ENCODE results near the gene B4GALNT4.
A peak's percentile ranks its signal among the peaks of the same experiment; 100 is the strongest.
"Not testable (repeated sequence)": the region's sequence is repeated elsewhere in the genome, so short reads cannot be mapped to it uniquely, and the experiment has no call there.

The B4GALNT4 gene

DNA sequence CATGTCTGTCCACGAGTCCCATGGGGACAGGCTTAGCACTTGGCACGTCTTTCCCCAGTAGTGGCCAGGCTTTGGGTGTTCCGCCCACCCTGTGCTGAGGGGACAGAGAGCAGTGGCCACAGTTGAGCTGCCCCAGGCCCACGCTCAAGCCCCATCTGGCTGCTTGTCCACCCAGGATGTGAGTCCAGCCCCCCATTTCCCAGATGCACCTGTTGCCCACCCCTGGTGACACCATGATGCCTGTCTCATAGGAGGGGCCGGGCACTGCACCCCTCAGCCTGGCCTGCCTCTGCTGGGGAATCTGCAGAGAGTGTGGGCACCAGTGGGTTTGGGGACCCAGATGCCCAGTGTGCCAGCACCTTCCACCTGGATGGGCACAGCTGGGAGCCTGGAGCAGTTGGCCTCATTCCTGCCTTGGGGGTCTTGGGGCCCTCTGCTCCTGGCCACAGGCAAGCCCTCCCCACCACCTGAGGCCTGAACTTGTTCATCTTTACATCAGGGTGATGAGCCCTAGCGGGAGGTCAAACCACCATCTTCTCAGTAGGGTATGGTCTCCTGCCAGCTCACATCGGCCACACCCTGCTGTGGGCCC, 39.8 kb downstream of the B4GALNT4 start:
- no peak for DNase-seq

DNA sequence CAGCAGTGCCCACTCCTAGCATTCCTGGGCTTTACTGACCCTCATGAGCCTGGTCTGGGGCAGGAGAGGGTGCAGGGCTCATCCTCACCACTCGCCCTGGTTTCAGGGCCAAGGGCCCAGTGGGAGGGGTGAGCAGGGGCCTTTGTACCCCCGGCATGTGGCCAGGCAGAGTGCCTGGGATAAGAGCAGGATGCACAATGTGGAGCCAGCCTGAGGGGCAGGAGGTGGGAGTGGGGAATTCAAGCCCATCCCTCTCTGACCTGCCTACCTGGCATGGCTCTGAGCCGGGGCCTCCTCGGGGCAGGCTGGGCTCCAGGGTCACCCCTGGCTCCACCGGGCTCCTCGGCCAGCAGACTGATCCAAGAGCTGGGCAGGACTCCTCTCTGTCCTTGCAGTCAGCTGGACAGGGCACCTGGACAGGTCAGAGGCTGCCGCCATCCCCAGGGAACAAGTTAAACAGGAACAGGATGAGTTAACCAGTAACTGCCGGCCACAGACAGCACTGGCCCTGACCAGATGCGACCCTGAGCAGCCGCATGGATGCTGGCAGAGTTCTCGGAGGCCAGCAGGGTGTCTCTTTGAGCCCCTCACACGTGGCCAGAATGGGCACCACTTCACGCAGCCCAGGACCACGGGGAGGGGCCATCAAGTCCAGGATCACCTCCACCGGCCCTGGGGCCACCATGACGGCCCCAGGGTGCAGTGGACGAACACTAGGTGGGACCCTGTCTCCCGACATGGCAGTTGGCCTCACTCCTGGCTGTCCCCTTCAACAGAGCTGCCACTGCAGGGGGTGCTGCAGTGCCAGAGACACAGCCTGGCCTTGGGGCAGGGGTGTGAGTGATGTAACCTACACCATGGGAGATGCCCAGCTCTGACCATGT, 40.5 kb downstream of the B4GALNT4 start:
- DNase-seq = no peak

DNA sequence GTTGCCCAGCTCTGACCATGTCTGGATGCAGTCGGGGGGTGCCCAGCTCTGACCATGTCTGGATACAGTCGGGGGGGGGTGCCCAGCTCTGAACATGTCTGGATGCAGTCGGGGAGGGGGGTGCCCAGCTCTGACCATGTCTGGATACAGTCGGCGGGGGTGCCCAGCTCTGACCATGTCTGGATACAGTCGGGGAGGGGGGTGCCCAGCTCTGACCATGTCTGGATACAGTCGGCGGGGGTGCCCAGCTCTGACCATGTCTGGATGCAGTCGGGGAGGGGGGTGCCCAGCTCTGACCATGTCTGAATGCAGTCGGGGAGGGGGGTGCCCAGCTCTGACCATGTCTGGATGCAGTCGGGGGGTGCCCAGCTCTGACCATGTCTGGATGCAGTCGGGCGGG, 41.4 kb downstream of the B4GALNT4 start:
- DNase-seq = not testable (repeated sequence)

GRCh38 chr11:411520-411919, 42.2 kb downstream of the B4GALNT4 start:
- not testable (repeated sequence) for DNase-seq

- no peak for DNase-seq
Measured at GRCh38 chr11:412641-413119, 43.4 kb downstream of the B4GALNT4 start.

DNA sequence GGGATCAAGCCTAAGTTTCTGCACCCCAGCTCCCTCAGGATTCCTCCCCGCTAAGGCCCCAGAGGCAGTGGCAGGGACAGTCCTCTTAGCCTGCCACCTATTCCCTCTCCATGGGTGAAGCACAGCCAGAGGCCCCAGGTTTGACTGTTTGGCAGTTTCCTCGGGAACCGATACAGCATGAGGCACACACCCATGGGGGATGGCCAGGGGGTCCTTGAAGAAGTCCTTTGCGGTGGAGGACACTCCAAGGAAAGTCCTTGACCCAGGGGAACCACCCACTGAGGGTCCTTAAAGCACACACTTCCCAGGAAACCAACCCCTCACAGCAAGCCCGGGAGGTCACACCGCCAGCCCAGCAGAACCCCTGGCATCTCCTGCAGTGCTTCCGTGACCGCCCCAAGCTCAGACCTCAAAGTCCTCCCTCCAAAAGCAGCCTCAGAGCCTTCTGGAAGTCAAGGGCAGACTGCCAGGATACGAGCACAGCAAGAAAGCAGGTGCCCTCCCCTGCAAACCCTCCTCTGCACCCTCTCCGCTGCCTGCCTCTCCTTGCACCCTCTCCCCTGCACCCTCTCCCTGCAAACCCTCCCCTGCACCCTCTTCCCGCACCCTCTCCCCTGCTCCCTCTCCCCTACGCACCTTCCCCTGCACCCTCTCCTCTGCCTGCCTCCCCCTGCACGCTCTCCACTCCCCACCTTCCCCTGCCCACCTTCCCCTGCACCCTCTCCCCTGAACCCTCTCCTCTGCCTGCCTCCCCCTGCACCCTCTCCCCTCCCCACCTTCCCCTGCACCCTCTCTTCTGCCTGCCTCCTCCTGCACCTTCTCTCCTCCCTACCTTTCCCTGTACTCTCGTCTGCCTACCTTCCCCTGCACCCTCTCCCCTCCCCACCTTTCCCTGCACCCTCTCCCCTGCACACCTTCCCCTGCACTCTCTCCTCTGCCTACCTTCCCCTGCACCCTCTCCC, 44.1 kb downstream of the B4GALNT4 start:
- DNase-seq = no peak

DNA sequence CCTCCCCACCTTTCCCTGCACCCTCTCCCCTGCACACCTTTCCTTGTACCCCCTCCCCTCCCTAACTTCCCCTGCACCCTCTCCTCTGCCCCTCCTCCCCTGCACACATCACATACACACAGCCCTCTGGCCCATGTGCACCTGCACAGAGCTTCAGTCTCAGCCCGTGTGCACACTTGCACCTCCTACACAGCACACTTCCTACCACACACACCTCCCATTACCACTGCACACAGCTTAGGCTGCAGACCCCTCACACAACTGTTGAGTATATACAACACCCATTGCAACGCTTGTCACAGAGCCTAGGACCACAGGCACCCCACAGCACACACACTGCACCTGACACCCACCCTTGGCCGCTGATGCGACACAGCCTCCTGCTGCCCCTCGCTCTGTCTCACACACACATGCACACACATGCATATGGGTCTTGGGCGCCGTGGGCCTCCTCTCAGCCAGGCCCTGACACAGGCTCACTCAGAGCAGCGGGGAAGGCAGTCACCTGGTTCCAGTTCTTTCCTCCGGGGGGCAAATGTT, 45.1 kb downstream of the B4GALNT4 start:
- DNase-seq = no peak

DNA sequence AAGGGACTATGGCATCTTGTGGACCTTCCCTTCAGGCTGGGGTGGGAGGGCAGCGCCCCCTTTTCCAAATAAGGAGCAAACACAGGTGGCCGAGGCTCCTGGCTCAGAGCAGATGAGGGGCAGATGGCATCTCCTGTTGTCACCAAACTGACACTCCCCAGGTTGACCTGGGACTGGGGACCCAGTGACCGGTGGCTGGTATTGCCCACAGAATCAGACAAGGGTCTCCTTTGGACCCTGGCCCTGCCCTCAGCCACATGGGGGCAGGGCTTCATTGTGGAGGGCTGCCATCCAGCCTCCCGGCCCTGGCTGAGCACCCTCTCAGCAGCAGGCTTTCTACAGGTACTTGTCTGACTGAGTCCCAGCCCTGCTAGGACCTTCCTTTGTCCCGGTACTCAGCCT, 46.3 kb downstream of the B4GALNT4 start:
- DNase-seq = no peak

- DNase-seq = no peak
Measured at GRCh38 chr11:416051-416756, 46.9 kb downstream of the B4GALNT4 start.

DNA sequence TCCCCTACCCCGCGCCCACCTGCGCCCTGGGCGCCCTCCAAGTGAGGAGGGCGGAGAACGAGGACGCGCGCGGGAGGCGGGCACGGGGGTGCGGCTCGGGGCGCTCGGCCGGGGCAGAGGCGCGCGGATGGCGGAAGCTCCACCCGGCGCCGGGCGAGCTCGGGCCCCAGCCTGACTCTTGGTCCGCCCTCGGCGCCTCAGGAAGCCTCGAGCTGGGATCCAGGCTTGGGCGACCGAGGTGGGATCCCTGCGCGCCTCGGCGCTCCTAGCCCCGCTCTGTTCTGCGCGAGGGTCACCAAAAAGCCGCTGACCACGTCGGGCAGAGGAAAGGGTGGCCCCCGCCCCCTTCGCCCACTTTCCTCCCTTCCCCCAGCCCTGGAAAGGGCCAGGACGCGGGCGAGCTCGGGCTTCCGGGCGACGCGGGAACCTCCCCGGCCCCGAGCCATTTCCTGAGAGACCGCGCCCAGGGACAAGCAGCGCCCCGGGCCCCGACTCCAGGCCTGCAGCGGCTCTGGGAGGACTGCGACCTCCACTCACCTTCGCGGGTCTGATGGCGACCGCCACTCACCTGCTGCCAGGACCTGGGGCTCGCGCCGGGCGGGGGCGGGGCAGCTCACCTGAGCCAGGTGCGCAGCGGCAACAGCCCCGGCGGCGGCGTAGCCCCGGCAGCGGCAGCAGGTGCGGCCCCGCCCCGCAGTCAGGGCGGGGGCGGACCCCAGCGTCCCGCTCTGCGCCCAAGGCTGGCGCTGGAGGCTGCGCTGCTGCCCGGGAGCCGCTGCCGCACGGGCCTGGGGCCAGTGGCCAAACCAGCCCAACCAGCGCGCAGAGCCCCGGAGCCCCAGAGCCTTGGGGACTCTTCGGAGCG, 47.7 kb downstream of the B4GALNT4 start:
- peak in 1 of 4 experiments; percentile 36 for DNase-seq

DNA sequence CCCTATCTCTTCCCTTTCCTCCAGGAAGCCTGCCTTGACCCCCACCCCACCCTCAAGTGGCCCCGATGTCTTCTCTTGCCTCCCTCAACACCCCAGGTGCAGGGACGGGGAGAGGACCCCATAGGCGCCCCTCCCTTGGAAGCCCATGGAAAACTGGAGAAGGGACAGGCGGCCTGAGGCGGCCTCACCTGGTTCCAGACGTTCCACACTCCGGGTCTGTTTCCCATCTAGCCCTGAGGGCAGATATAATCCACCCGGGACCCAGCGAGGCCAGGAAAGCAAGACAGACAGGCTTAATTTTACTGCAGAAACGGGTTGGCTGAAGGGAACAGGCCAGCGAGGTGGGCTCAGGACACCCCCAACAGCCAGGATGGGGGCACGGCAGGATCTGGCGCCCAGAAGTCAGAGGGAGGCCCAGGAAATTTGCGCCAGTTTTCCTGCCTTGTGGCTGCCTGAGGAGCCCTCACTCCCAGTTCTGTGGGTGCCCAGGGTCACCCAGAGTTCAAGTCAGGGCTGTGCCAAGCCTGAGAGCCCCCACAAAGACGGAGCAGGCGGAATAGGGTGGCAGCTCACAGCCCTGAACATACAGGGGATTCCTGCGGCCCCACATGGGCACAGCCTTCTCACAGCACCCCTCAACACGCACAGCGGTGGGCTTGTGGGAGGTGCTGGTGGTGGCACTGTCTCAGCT, 48.5 kb downstream of the B4GALNT4 start:
- DNase-seq = no peak

DNA sequence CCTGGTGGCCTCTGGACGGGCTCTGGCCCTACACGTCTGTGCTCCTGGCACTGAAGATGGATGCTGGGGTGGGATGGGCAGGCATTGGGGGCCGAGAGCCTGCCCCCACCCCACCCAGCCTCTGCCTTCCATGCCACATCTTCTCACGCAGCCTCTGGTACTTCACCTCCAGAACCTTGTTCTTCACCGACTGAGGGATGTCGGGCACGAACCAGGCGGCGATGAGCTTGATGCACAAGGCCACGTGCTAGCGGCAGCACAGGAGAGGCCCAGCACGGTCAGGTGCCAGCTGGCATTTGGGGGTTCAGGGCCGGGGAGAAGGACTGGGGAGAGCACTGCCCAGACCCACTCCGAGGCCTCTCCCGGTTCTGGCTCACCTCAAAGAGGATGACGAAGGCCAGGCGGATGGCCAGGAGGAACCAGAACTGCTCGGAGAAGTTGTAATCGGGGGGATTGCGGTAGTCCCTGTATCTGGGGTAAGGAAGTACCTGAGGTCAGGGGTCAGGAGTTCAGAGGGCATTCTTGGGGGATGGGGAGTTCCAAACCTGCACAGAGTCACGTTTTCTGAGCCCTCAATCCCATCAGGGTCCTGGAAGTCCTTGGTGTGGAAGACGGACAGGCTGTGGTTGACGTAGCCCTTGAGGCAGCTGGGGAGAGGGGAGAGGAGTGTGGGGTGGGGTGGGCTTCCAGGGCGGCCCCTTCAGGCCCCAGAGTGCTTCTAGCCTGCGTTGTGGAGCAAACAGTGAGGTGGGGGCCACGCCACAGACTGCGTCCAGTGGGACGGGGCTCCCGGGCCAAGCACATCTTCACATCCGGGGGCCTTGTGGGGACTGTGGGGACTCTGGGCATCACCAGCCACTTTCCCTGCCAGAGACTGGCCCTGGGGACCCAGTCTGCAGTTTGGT, 49.3 kb downstream of the B4GALNT4 start:
- DNase-seq = no peak

DNA sequence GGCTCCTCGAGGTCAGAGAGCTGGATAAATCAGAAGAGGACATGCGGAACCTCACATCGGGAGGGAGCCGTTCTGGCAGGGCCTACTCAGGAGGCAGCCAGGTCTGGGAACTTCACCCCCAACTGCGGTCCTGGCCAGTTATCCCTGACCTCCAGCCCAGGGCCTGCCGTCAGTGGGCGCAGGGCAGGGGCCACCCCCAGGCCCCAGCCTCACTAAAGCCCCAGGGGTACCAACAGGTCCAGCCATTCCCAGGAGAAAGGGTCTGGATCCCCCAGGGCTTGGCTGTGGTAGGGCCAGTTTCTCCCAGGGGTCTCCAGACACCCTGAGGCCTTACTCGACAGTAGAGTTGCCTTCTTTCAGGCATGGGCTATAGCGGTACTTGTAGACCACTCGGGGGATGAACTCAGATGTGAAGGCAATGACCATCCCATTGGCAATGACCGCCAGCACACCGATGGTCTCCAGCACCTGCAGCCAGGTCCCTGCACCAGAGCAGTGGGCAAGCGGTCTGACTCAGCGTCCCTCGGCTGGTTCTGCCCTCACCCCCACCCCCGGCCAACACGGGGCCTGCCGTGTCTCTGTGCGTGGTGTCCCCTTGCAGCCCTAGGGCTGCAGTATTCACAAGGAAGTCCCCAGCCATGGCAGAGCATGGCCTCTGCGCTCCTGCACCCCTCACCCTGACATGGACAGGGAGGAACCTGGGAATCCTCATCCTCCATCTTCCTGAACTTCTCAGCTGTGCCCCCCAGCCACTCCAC, 50.1 kb downstream of the B4GALNT4 start:
- DNase-seq = no peak

GRCh38 chr11:420054-420910, 51.0 kb downstream of the B4GALNT4 start:
- no peak for DNase-seq

DNA sequence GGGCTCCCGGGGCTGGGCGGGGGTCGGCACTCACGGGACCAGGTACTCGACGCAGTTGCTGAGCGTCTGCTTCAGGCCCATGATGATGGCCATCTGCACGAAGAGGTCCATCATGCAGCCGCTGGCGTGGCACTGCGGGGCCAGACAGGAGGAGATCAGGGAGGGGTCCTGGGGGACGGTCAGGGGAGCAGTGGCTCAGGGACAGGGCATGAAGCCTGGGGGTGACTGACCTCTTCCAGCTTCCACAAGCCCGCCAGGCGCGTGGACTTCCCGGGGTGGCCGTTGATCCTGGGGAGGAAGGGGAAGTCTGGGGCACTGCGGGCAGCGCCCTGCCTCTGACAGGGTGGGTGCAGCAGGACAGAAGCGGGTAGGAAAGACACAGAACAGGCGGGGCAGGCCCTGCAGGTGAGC, 51.6 kb downstream of the B4GALNT4 start:
- DNase-seq = no peak

DNA sequence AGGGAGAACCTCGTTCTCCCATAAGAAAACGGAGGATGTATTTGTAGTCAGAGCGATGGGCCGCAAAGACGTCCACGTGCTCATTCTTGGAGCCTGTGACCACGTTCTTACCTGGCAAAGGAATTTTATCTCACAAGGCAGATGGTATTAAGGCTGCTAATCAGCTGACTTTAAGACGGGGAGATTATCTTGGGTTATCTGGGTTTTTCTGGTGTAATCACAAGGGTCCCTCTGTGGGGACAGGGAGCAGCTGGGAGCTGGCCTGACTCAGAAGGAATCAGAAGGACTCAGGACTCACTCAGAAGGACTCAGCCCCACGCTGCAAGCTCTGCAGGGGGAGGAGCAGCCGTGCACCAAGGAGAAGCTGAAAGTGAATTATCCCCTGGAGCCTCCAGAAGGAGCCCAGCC, 53.0 kb downstream of the B4GALNT4 start:
- DNase-seq = no peak

DNA sequence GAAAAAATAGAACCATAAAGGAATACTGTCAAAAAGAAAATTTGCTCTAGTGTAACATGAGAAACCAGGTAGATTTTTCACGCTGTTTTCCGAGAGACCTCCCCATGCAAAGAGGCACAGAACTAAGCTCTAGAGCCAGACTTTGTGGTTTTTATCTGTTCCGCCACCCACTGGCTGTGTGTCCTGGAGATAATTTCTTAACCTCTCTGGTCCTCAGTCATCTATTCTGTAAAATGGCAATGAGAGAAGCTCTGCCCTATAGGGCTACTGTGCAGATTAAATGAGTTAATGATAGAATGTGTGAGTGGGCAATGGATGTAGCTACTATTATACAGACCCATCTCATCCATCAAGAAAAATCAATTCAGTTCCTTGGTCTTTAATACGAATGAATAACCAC, 54.9 kb downstream of the B4GALNT4 start:
- DNase-seq = no peak

GRCh38 chr11:424766-425165, 55.5 kb downstream of the B4GALNT4 start:
- not testable (repeated sequence) for DNase-seq
